MM.1S (cell line): ENCODE measurements around the gene HOXC13.

ENCODE experiments used
- DNase-seq: peaks from one replicate; pipeline ENCODE4 v3.0.0-alpha.2; 2015
- H2AFZ ChIP-seq: fragments of 300-600 bp; sonication (generic); 2 replicates; pipeline ENCODE4 v1.6.0; 2016; ENCODE audit warnings: antibody characterized with exemption, low read length
- H3F3A ChIP-seq: fragments of 300-600 bp; sonication (generic); 2 replicates; pipeline ENCODE4 v1.6.1; 2016; ENCODE audit warnings: mild to moderate bottlenecking, antibody characterized with exemption, low read length, moderate library complexity, mixed read lengths; ENCODE audit not compliant: insufficient read depth
- H3K27ac ChIP-seq: fragments of 300-600 bp; sonication (generic); 2 replicates; pipeline ENCODE4 v1.5.1; 2016; ENCODE audit warnings: mild to moderate bottlenecking, low read length
- H3K27me3 ChIP-seq: fragments of 300-600 bp; sonication (generic); replicated peaks from 2 replicates; pipeline ENCODE4 v1.6.0; 2016; ENCODE audit warnings: low read length; ENCODE audit not compliant: insufficient read depth
- H3K36me3 ChIP-seq: fragments of 300-600 bp; sonication (generic); replicated peaks from 2 replicates; pipeline ENCODE4 v1.6.1; 2016; ENCODE audit warnings: mild to moderate bottlenecking, low read length, mixed read lengths; ENCODE audit not compliant: insufficient read depth
- H3K4me1 ChIP-seq: fragments of 300-600 bp; sonication (generic); 2 replicates; pipeline ENCODE4 v1.6.1; 2016; ENCODE audit warnings: low read length, mixed read lengths
- H3K4me2 ChIP-seq: fragments of 300-600 bp; sonication (generic); 2 replicates; pipeline ENCODE4 v1.6.0; 2016; ENCODE audit warnings: low read depth, low read length
- H3K4me3 ChIP-seq: fragments of 300-600 bp; sonication (generic); 2 replicates; pipeline ENCODE4 v1.5.1; 2016; ENCODE audit warnings: low read length, mixed read lengths
- H3K79me2 ChIP-seq: fragments of 300-600 bp; sonication (generic); 2 replicates; pipeline ENCODE4 v1.6.1; 2016; ENCODE audit warnings: mixed run types, low read length, mixed read lengths
- H3K9ac ChIP-seq: fragments of 300-600 bp; sonication (generic); 2 replicates; pipeline ENCODE4 v1.6.1; 2016; ENCODE audit warnings: low read length, mixed read lengths
- H3K9me2 ChIP-seq: fragments of 300-600 bp; sonication (generic); replicated peaks from 2 replicates; pipeline ENCODE4 v1.6.1; 2016; ENCODE audit warnings: mild to moderate bottlenecking, low read length, mixed read lengths; ENCODE audit not compliant: insufficient read depth
- H3K9me3 ChIP-seq: fragments of 300-600 bp; sonication (generic); replicated peaks from 2 replicates; pipeline ENCODE4 v1.6.1; 2016; ENCODE audit warnings: mild to moderate bottlenecking, low read length, mixed read lengths; ENCODE audit not compliant: insufficient read depth
- H4K20me1 ChIP-seq: fragments of 300-600 bp; sonication (generic); 2 replicates; pipeline ENCODE4 v1.6.1; 2016; ENCODE audit warnings: mild to moderate bottlenecking, low read length, moderate library complexity, mixed read lengths; ENCODE audit not compliant: insufficient read depth
- EZH2 ChIP-seq: fragments of 300-600 bp; sonication (generic); optimal IDR thresholded peaks from 2 replicates; pipeline ENCODE3; 2017; ENCODE audit warnings: low read depth, mild to moderate bottlenecking, antibody characterized with exemption, low read length, mixed read lengths
- EZH2phosphoT487 ChIP-seq: fragments of 300-600 bp; sonication (generic); IDR thresholded peaks from 2 replicates; pipeline ENCODE4 v1.6.1; 2018; ENCODE audit warnings: antibody characterized with exemption, low read length
- TF ChIP-seq, protein P1 (sequence below): fragments of 300-600 bp; sonication (generic); IDR thresholded peaks from 2 replicates; pipeline ENCODE4 v1.5.1; 2016; ENCODE audit warnings: antibody characterized with exemption, low read length, mixed read lengths

Gene HOXC13

DNA sequence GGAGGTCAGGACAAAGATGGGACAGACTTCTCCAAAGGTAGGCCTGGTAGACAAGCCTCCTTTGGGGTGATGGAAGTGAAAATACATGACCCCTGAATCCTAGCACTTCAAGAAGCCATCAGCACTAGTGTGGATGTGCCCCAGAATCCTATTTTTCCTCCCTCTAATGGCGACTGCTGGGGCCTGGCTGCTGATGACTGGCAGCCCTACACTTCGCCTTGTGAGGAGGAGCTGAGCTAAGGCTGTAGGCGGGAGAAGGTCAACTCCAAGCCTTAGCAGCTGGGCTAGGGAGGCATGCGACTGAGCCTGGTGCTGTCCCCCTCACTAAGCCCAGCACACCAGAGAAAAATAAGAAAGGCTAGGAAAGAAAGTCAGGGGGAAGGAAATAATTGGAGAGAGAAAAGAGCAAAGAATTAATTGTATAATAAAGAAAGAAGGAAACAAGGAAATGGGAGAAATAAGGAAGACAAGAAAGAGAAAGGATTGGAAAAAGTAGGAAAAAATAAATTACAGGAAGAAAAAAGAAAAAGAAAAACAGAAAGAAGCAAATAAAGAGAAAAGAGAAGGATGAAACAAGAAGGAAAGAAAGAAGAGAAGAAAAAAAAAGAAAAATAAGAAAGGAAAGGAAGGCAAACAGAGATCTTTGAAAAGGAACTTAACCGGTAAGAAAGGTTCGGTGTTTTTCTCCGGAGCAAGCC is 41.6 kb downstream of the HOXC13 start:
- Histone ChIP-seq H3F3A (peaks cover 3% of the 10 kb centered on the region; the same call in 1 of the 2 replicates), H3K4me1 (peaks cover 5% of the 10 kb centered on the region; the same call in 1 of the 2 replicates), H2AFZ (no peak overlapping the region), H3K36me3 (no peaks in the 10 kb centered on the region), H4K20me1 (no peaks in the 10 kb centered on the region; the same call in 1 of the 2 replicates), H3K79me2 (no peaks in the 10 kb centered on the region), H3K9ac (no peak overlapping the region), H3K27ac (no peak overlapping the region), H3K4me2 (no peak overlapping the region), H3K27me3 (peaks cover 95% of the 10 kb centered on the region), H3K4me3 (no peak overlapping the region), H3K9me2 (no peaks in the 10 kb centered on the region), H3K9me3 (no peaks in the 10 kb centered on the region)
- TF ChIP-seq EZH2phosphoT487 (no peak), EZH2 (no peak)
- TF ChIP-seq, protein P1, sequence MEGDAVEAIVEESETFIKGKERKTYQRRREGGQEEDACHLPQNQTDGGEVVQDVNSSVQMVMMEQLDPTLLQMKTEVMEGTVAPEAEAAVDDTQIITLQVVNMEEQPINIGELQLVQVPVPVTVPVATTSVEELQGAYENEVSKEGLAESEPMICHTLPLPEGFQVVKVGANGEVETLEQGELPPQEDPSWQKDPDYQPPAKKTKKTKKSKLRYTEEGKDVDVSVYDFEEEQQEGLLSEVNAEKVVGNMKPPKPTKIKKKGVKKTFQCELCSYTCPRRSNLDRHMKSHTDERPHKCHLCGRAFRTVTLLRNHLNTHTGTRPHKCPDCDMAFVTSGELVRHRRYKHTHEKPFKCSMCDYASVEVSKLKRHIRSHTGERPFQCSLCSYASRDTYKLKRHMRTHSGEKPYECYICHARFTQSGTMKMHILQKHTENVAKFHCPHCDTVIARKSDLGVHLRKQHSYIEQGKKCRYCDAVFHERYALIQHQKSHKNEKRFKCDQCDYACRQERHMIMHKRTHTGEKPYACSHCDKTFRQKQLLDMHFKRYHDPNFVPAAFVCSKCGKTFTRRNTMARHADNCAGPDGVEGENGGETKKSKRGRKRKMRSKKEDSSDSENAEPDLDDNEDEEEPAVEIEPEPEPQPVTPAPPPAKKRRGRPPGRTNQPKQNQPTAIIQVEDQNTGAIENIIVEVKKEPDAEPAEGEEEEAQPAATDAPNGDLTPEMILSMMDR = no peak
- no peak for DNase-seq

DNA sequence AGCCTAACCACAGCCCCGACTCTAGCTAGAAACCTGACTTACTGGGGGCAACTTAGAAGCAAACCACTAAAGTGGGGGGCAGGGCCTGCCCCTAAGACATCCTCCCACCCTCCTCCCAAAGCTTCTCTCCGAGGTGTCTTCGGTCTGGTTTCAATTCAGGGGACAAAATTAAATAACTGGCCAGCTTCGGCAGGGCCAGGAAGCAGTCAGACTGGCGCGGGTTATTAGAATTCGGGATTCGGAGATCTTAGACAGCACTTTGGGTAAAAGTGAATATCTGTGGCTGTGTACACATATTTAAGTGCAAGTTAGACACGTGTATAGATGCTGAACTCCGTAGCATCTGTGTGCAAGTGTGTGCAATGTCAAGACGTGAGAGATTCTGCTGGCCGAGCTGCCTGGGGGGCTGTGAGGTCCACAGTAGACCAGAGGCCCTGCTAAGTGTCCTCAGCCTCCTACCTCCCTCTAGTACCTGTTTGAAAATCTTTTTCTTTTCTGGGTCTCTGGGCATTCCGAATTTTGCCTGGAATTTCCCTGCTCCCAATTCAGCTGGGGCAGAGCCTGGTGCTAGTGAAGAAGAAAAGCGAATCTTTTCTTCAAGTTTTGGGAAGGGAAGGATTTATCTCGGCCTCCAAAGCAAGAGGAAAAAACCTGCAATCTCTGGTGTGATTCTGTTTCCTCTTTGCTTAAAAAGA is 42.3 kb downstream of the HOXC13 start:
- H3K4me2 ChIP-seq = no peak overlapping the region
- DNase-seq = no peak
- no peak overlapping the region for H3K9ac ChIP-seq
- H3K27me3 ChIP-seq = peaks cover 96% of the 10 kb centered on the region
- H3K79me2 ChIP-seq = no peaks in the 10 kb centered on the region
- no peak overlapping the region for H2AFZ ChIP-seq
- no peaks in the 10 kb centered on the region for H3K36me3 ChIP-seq
- H3K4me1 ChIP-seq = peaks cover 5% of the 10 kb centered on the region; the same call in 1 of the 2 replicates
- H3F3A ChIP-seq = no peaks in the 10 kb centered on the region
- H3K9me3 ChIP-seq = no peaks in the 10 kb centered on the region
- TF ChIP-seq, protein P1 = no peak
- no peak for TF ChIP-seq EZH2
- TF ChIP-seq EZH2phosphoT487 = no peak
- no peak overlapping the region for H3K4me3 ChIP-seq
- no peaks in the 10 kb centered on the region; the same call in 1 of the 2 replicates for H4K20me1 ChIP-seq
- H3K27ac ChIP-seq = no peak overlapping the region
- H3K9me2 ChIP-seq = no peaks in the 10 kb centered on the region

DNA sequence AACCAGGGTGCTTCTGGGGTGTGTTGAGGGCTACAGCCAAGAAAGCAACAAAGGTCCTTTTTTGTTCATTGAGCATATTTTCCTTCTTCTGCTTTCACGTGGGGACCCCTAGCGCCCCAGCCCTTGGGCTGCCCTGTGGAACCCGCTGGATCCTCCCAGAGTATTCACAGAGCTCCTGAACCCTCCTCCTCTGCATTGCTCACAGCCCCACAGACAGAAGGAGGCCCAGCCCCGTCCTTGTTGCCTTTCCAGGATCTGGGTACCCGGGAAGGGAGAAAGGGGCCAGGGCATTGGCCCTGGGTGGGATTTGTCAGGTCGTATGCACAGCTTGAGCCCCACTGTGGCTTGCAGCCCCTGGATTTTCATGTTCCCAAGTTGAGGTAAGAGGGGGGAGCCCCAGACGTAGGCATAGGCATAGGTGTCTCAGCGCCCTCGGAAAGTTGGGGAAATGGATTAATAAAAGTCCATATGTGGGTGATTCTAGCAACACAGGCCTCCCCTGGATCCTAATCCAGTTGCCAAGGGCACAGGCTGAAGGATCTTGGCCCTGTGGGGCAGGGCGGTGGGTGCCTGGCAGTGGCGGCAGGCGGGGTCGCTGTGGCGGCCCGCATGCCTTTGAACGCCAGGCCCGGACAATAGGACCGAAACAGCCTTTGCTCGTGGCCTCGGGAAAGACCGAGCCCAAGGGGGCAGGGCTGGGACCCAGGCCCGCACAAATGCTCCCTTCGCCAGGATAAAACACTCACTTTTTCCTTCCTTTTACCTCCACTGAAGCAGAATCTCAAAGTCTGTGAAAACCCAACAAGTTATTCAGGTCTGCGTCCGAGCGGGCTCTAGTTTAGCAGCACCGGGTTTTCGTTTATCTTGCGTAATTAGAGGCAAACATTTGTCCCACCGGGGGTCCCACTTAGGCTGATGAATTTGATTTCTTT is 43.3 kb downstream of the HOXC13 start:
- no peaks in the 10 kb centered on the region for H3K9me2 ChIP-seq
- no peak overlapping the region for H3K4me2 ChIP-seq
- no peak overlapping the region for H3K4me3 ChIP-seq
- peaks cover 5% of the 10 kb centered on the region; the same call in 1 of the 2 replicates for H3K4me1 ChIP-seq
- H3K79me2 ChIP-seq = no peaks in the 10 kb centered on the region
- no peak overlapping the region for H3K27ac ChIP-seq
- H3K36me3 ChIP-seq = no peaks in the 10 kb centered on the region
- no peaks in the 10 kb centered on the region for H3F3A ChIP-seq
- H3K9me3 ChIP-seq = no peaks in the 10 kb centered on the region
- no peak for DNase-seq
- H3K9ac ChIP-seq = no peak overlapping the region
- H3K27me3 ChIP-seq = peaks cover 96% of the 10 kb centered on the region
- no peaks in the 10 kb centered on the region; the same call in 1 of the 2 replicates for H4K20me1 ChIP-seq
- no peak overlapping the region for H2AFZ ChIP-seq
- TF ChIP-seq EZH2 (no peak), EZH2phosphoT487 (no peak)
- TF ChIP-seq, protein P1 = no peak
